Cardiac fibroblast (primary cell): ENCODE results near the gene ODC1.

Experiments
- DNase-seq, 2 donors: peaks; one replicate each; pipeline versions ENCODE4 v3.0.0 to v3.0.0-alpha.2; 2010; ENCODE audit warnings: low read depth in 2 of 2
- H3K4me3 ChIP-seq, 2 donors: replicated peaks in 1 of 2; 1 replicate in 1 of 2; 2 replicates in 1 of 2; pipeline ENCODE4 v1.5.1; 2011; ENCODE audit warnings: low read depth in 2 of 2, low read length in 2 of 2, mild to moderate bottlenecking in 2 of 2, moderate library complexity in 1 of 2
- CTCF ChIP-seq: IDR thresholded peaks from one replicate; pipeline ENCODE4 v1.5.1; 2011; ENCODE audit warnings: low read depth, mild to moderate bottlenecking, low read length, inconsistent platforms

Gene ODC1

DNA sequence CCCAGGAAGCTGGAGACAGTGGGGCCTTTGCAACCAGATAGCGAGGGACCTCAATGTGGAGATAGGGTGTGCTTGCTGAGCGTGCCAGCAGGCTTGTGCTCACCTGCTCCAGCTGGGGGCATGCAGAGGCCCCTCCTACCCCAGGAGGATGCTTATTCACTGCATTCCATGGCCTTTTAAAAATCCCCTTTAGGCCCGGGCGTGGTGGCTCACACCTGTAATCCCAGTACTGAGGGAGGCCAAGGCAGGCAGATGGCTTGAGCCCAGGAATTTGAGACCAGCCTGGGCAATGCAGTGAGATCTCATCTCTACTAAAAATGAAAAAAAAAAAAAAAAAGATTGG lies 54.5 kb downstream of the ODC1 start:
- no peak for TF ChIP-seq CTCF
- DNase-seq = no peak

GRCh38 chr2:10392951-10393639 lies 55.0 kb downstream of the ODC1 start:
- H3K4me3 ChIP-seq = no peak overlapping the region
- no peak for TF ChIP-seq CTCF
- DNase-seq = no peak

More for the DNA sequence above, 54.5 kb downstream of the ODC1 start:
- no peak overlapping the region for H3K4me3 ChIP-seq

DNA sequence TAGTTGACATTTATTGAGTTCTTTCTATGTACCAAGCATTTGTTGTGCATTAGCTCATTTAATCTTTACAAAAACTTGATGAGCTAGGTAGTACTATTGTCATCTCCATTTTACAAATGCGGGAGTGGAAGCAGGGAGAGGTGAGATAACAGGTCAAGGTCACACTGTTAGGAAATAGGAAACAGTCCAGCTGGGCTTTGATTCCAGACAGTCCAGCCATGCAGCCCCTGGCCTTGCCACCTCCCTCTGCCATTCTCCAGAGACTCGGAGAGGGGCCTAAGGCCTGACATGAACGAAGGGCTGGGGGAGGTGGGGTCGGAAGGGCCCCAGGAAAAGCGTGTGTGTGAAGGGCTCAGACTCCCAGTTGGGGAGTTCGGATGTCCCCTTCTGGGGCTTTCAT lies 55.6 kb downstream of the ODC1 start:
- no peak for DNase-seq
- no peak for TF ChIP-seq CTCF

GRCh38 chr2:10392100-10392499 lies 56.0 kb downstream of the ODC1 start:
- TF ChIP-seq CTCF = no peak
- DNase-seq = no peak

More for the DNA sequence above, 55.6 kb downstream of the ODC1 start:
- no peak overlapping the region for H3K4me3 ChIP-seq

GRCh38 chr2:10390369-10390801 lies 57.7 kb downstream of the ODC1 start:
- TF ChIP-seq CTCF = no peak
- H3K4me3 ChIP-seq = no peak overlapping the region
- DNase-seq = peak in 1 of 2 donors; percentile 62

More at GRCh38 chr2:10392100-10392499, 56.0 kb downstream of the ODC1 start:
- H3K4me3 ChIP-seq = no peak overlapping the region
